ENCODE data around the gene DCLRE1C. TPM values are rescaled to one million over a fixed set of nuclear protein-coding genes. Genes with fewer than 3 reads are reported as not detected.
A peak's percentile ranks its signal among the peaks of the same experiment; 100 is the strongest.

The DCLRE1C gene
- total RNA-seq, 1 experiment from 2014 or later, result 21.2 TPM

DNA sequence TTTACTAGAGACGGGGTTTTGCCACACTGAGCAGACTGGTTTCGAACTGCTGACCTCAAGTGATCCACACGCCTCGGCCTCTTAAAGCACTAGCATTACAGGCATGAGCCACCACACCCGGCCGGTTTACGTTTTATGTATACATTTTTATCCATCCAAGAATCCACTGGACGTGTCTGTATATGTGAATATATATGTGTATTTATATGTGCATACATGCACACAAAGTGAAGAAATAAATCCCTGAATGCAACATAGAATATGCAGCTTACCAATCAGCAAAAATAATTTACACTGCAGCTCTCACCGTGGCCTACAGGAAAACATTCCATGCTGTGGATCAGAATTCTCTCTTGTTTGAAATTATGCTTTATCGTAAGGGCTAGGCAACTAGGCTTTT is 23.3 kb downstream of the DCLRE1C start:
- TF ChIP-seq, protein P1, sequence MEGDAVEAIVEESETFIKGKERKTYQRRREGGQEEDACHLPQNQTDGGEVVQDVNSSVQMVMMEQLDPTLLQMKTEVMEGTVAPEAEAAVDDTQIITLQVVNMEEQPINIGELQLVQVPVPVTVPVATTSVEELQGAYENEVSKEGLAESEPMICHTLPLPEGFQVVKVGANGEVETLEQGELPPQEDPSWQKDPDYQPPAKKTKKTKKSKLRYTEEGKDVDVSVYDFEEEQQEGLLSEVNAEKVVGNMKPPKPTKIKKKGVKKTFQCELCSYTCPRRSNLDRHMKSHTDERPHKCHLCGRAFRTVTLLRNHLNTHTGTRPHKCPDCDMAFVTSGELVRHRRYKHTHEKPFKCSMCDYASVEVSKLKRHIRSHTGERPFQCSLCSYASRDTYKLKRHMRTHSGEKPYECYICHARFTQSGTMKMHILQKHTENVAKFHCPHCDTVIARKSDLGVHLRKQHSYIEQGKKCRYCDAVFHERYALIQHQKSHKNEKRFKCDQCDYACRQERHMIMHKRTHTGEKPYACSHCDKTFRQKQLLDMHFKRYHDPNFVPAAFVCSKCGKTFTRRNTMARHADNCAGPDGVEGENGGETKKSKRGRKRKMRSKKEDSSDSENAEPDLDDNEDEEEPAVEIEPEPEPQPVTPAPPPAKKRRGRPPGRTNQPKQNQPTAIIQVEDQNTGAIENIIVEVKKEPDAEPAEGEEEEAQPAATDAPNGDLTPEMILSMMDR (IDR thresholded peaks at IDR 0.05; ENCODE audit: unreplicated experiment), result no peak
- BruUV-seq (replicated peaks), result no TSS peak
- Mint-ChIP-seq H3K27ac (ENCODE audit: unreplicated experiment) (no peak overlapping the region), H3K36me3 (ENCODE audit: insufficient read depth, unreplicated experiment) (peaks cover 71% of the 10 kb centered on the region), H3K9me3 (ENCODE audit: low read depth, unreplicated experiment) (no peaks in the 10 kb centered on the region), H3K4me1 (ENCODE audit: low read depth, unreplicated experiment) (peaks cover 11% of the 10 kb centered on the region), H3K27me3 (ENCODE audit: unreplicated experiment) (no peaks in the 10 kb centered on the region), H3K4me3 (ENCODE audit: low read depth, unreplicated experiment) (no peak overlapping the region)
- intact Hi-C loops (cut with micrococcal nuclease; ENCODE audit: unreplicated experiment), result no loop called here
- DNase-seq, result no peak
- CTCF ChIA-PET, result no interaction called here

DNA sequence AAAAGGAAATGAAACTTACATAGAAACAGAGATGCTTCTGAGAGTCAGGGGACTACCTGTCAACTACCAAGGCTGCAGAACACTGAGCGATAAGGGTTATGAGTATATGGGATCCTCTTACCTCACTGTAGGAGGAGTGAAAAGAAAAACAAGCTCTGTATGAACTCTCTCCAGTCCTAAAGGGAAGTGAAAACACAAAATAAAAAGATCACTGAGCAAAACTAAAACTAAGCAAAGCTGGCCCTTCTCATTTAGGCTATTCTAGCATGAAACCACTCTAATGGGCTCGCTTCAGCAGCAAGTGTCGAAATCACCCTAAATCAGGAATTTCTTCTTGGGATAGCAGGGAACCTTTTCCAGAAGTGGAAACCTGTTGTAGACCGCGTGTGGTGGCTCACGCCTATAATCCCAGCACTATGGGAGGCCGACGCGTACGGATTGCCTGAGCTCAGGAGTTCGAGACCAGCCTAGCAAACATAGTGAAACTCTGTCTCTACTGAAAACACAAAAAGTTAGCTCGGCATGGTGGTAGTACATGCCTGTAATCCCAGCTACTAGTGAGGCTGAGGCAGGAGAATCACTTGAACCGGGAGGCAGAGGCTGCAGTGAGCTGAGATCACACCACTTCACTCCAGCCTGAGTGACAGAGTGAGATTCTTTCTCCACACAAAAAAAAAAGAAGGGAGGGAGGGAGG is 27.0 kb downstream of the DCLRE1C start:
- Mint-ChIP-seq H3K4me3 (ENCODE audit: low read depth, unreplicated experiment) (no peak overlapping the region), H3K36me3 (ENCODE audit: insufficient read depth, unreplicated experiment) (peaks cover 60% of the 10 kb centered on the region), H3K9me3 (ENCODE audit: low read depth, unreplicated experiment) (no peaks in the 10 kb centered on the region), H3K27me3 (ENCODE audit: unreplicated experiment) (no peaks in the 10 kb centered on the region), H3K27ac (ENCODE audit: unreplicated experiment) (peak overlapping the region; percentile 58), H3K4me1 (ENCODE audit: low read depth, unreplicated experiment) (peaks cover 12% of the 10 kb centered on the region)
- no TSS peak for BruUV-seq (replicated peaks)
- intact Hi-C loops (cut with micrococcal nuclease; ENCODE audit: unreplicated experiment), result no loop called here
- no peak for DNase-seq
- CTCF ChIA-PET, result no interaction called here
- TF ChIP-seq, protein P1 (IDR thresholded peaks at IDR 0.05; ENCODE audit: unreplicated experiment), result no peak

DNA sequence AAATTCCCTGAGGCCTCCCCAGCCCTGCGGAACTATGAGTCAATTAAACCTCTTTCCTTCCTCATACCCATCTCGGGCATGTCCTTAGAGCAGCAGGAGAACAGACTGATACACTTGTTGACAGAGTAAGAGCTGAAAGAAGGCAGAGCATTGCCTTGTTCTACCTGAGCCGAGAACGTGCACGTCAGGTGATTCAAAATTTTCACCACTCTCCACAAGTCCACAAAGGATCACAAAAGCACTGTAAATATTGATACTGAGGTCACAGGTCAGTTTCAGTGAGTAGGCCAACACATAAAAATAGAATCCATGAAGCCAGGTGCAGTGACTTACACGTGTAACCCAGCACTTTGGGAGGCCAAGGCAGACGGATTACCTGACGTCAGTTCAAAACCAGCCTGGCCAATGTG is 27.8 kb downstream of the DCLRE1C start:
- H3K36me3 Mint-ChIP-seq (ENCODE audit: insufficient read depth, unreplicated experiment), result peaks cover 62% of the 10 kb centered on the region
- peak overlapping the region; percentile 58 for H3K27ac Mint-ChIP-seq (ENCODE audit: unreplicated experiment)
- H3K9me3 Mint-ChIP-seq (ENCODE audit: low read depth, unreplicated experiment), result no peaks in the 10 kb centered on the region
- intact Hi-C loops (cut with micrococcal nuclease; ENCODE audit: unreplicated experiment), result no loop called here
- H3K4me3 Mint-ChIP-seq (ENCODE audit: low read depth, unreplicated experiment), result no peak overlapping the region
- TF ChIP-seq, protein P1 (IDR thresholded peaks at IDR 0.05; ENCODE audit: unreplicated experiment), result no peak
- H3K27me3 Mint-ChIP-seq (ENCODE audit: unreplicated experiment), result no peaks in the 10 kb centered on the region
- no TSS peak for BruUV-seq (replicated peaks)
- CTCF ChIA-PET, result no interaction called here
- H3K4me1 Mint-ChIP-seq (ENCODE audit: low read depth, unreplicated experiment), result peaks cover 12% of the 10 kb centered on the region
- peak; percentile 41 for DNase-seq

DNA sequence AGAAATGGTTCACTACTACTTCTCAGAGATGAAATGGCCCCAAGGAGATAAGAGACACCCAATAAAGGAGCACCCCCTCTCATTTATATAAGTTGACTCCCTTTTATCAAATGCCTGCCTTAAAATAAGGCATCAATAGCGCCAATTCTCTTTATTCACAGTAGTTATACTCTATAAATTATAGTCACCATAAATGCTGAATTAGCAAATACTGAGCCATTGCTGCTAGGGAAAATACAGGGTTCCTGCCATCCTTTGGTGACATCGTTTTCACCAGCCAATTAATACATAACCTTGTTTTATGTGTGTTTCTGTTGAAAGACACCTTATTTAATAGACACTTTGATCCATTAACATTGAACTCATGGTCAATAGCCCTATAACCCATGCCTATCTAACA is 28.6 kb downstream of the DCLRE1C start:
- Mint-ChIP-seq H3K4me1 (ENCODE audit: low read depth, unreplicated experiment) (peaks cover 12% of the 10 kb centered on the region), H3K36me3 (ENCODE audit: insufficient read depth, unreplicated experiment) (peaks cover 70% of the 10 kb centered on the region), H3K27ac (ENCODE audit: unreplicated experiment) (no peak overlapping the region), H3K27me3 (ENCODE audit: unreplicated experiment) (no peaks in the 10 kb centered on the region), H3K9me3 (ENCODE audit: low read depth, unreplicated experiment) (no peaks in the 10 kb centered on the region), H3K4me3 (ENCODE audit: low read depth, unreplicated experiment) (no peak overlapping the region)
- CTCF ChIA-PET, result no interaction called here
- TF ChIP-seq, protein P1 (IDR thresholded peaks at IDR 0.05; ENCODE audit: unreplicated experiment), result no peak
- intact Hi-C loops (cut with micrococcal nuclease; ENCODE audit: unreplicated experiment), result no loop called here
- no TSS peak for BruUV-seq (replicated peaks)
- DNase-seq, result no peak

All from Calu3 (cell line).